ENCODE measurements around the gene ZNF564.

GRCh38 chr19:12597594-12597993, 46.3 kb upstream of the ZNF564 start:
- TF ChIP-seq CTCF (IDR thresholded peaks at IDR 0.05; ENCODE audit: insufficient read depth, low read length): no peak
- no peak for TF ChIP-seq REST (IDR thresholded peaks at IDR 0.05; ENCODE audit: insufficient replicate concordance, low read depth)
- TF ChIP-seq GABPA (IDR thresholded peaks at IDR 0.05; ENCODE audit: low read depth): no peak
- no peak for TF ChIP-seq SPI1 (IDR thresholded peaks at IDR 0.05; ENCODE audit: borderline replicate concordance, low read depth)
